HepG2 (cell line): ENCODE data around the gene GCDH. TPM values are rescaled to one million over a fixed set of nuclear protein-coding genes. Genes with fewer than 3 reads are reported as not detected.
A peak's percentile ranks its signal among the peaks of the same experiment; 100 is the strongest.

Experiments
- CTCF ChIP-seq: sonication (generic); formaldehyde crosslinking; IDR thresholded peaks from 2 replicates; pipeline ENCODE4 v1.5.0; 2020; ENCODE audit warnings: mild to moderate bottlenecking, missing genetic modification reagents, moderate library complexity
- GZF1 ChIP-seq: sonication (generic); formaldehyde crosslinking; IDR thresholded peaks from 2 replicates; pipeline ENCODE4 v1.5.1; 2020; ENCODE audit warnings: mild to moderate bottlenecking, missing genetic modification reagents
- HDAC2 ChIP-seq: sonication (generic); formaldehyde crosslinking; IDR thresholded peaks from 2 replicates; pipeline ENCODE4 v1.4.0; 2020; ENCODE audit warnings: missing genetic modification reagents
- HMGA1 ChIP-seq: sonication (generic); formaldehyde crosslinking; conservative IDR thresholded peaks from 2 replicates; pipeline ENCODE4 v1.4.0; 2020; ENCODE audit warnings: missing genetic modification reagents
- KDM2A ChIP-seq: sonication (generic); formaldehyde crosslinking; IDR thresholded peaks from 2 replicates; pipeline ENCODE4 v1.4.0; 2020; ENCODE audit warnings: low read depth, missing genetic modification reagents, borderline replicate concordance
- KLF16 ChIP-seq, 2 experiments: sonication (generic) in 1 of 2; formaldehyde crosslinking in 1 of 2; IDR thresholded peaks; 2 replicates each; pipeline versions ENCODE4 v1.6.1 to v1.8.0; 2016 to 2023; ENCODE audit warnings: missing genetic modification reagents in 2 of 2, missing compliant biosample characterization in 1 of 2
- MAX ChIP-seq: IDR thresholded peaks from 2 replicates; pipeline ENCODE4 v1.6.1; 2012; ENCODE audit warnings: inconsistent platforms
- MXD4 ChIP-seq: IDR thresholded peaks from 2 replicates; pipeline ENCODE4 v1.6.1; 2016; ENCODE audit warnings: mild to moderate bottlenecking, missing biosample characterization, missing genetic modification reagents
- MXI1 ChIP-seq: IDR thresholded peaks from 3 replicates; pipeline ENCODE4 v1.6.1; 2012; ENCODE audit warnings: low read depth, low read length, inconsistent platforms, borderline replicate concordance
- NFIC ChIP-seq: IDR thresholded peaks from 2 replicates; pipeline ENCODE4 v1.6.1; 2012; ENCODE audit warnings: mild to moderate bottlenecking, low read length, inconsistent platforms
- PBX2 ChIP-seq: IDR thresholded peaks from 2 replicates; pipeline ENCODE4 v1.6.1; 2016; ENCODE audit warnings: control low read depth
- POGZ ChIP-seq: sonication (generic); formaldehyde crosslinking; IDR thresholded peaks from 2 replicates; pipeline ENCODE4 v1.4.0; 2020; ENCODE audit warnings: mild to moderate bottlenecking, missing genetic modification reagents
- SALL1 ChIP-seq: sonication (generic); formaldehyde crosslinking; IDR thresholded peaks from 2 replicates; pipeline ENCODE4 v1.8.0; 2022; ENCODE audit warnings: mild to moderate bottlenecking, missing genetic modification reagents
- SIN3A ChIP-seq: IDR thresholded peaks from 2 replicates; pipeline ENCODE4 v1.6.1; 2011; ENCODE audit warnings: low read depth, mild to moderate bottlenecking, control low read depth, low read length, borderline replicate concordance
- SMAD1 ChIP-seq: sonication (generic); formaldehyde crosslinking; IDR thresholded peaks from 2 replicates; pipeline ENCODE4 v1.4.0; 2020; ENCODE audit warnings: missing genetic modification reagents, low read depth, mild to moderate bottlenecking, borderline replicate concordance
- ZFY ChIP-seq: sonication (generic); formaldehyde crosslinking; IDR thresholded peaks from 2 replicates; pipeline ENCODE4 v1.4.0; 2020; ENCODE audit warnings: missing genetic modification reagents
- ZNF121 ChIP-seq: sonication (generic); formaldehyde crosslinking; IDR thresholded peaks from 2 replicates; pipeline ENCODE4 v1.5.0; 2020; ENCODE audit warnings: mild to moderate bottlenecking, missing genetic modification reagents
- ZNF557 ChIP-seq: sonication (generic); formaldehyde crosslinking; IDR thresholded peaks from 2 replicates; pipeline ENCODE4 v1.4.0; 2020; ENCODE audit warnings: missing genetic modification reagents
- ZNF609 ChIP-seq: sonication (generic); formaldehyde crosslinking; IDR thresholded peaks from 2 replicates; pipeline ENCODE4 v1.4.0; 2020; ENCODE audit warnings: mild to moderate bottlenecking, missing genetic modification reagents, borderline replicate concordance
- ZNF749 ChIP-seq: sonication (generic); formaldehyde crosslinking; IDR thresholded peaks from 2 replicates; pipeline ENCODE4 v1.8.0; 2022; ENCODE audit warnings: mild to moderate bottlenecking, missing genetic modification reagents, moderate library complexity, borderline replicate concordance
- polyA plus RNA-seq, 8 experiments: library from polyadenylated mRNA; depleted of rRNA in 3 of 8; stranded (reverse) in 7 of 8; unstranded in 1 of 8; fragments of >200 nt; fragmentation: Illumina TruSeq in 4 of 8; extraction: Trizol in 4 of 8; gene quantifications; 2 replicates each; pipeline versions ENCODE4 v1.2.1 to v1.2.3, GENCODE V29; 2011 to 2016; ENCODE audit warnings: low read depth in 4 of 8, missing spikeins in 1 of 8, mixed read lengths in 1 of 8; ENCODE audit not compliant: insufficient read depth in 1 of 8
- total RNA-seq, 5 experiments: library from RNA; depleted of rRNA; stranded (reverse); fragments of >200 nt; fragmentation: Illumina TruSeq; extraction: Trizol; gene quantifications; 2 replicates each; pipeline ENCODE4 v1.2.3, GENCODE V29; 2016; ENCODE audit warnings: low read depth in 1 of 5

GCDH gene
- total and polyA plus RNA-seq, 2 of the 13 experiments (the other 11 are each of a cell fraction or from before 2014, with no cell fraction given): 15.1 to 38.0 TPM

GRCh38 chr19:12864721-12865715 is 25.9 kb upstream of the GCDH start (continued):
- TF ChIP-seq ZNF609 (CRISPR knock-in tag): peak; percentile 41; the same call in 1 of the 2 replicates
- no peak for TF ChIP-seq POGZ (CRISPR knock-in tag)
- peak; percentile 49; the same call in 1 of the 2 replicates for TF ChIP-seq ZFY (CRISPR knock-in tag)
- TF ChIP-seq SMAD1 (CRISPR knock-in tag): peak; percentile 78; the same call in 1 of the 2 replicates
- TF ChIP-seq GZF1 (CRISPR knock-in tag): no peak
- peak; percentile 74 for TF ChIP-seq CTCF (CRISPR knock-in tag)
- peak in 1 of 2 experiments; percentile 38; a peak in 1 of 4 replicates for TF ChIP-seq KLF16 (CRISPR knock-in tag; IDR thresholded peaks at IDR 0.05)
- TF ChIP-seq HMGA1 (CRISPR knock-in tag): no peak
- TF ChIP-seq PBX2 (CRISPR knock-in tag): no peak
- peak; percentile 65; the same call in 1 of the 2 replicates for TF ChIP-seq SALL1
- TF ChIP-seq SIN3A: no peak
- peak; percentile 74 for TF ChIP-seq MAX
- 0 out of 2 replicates have a peak, but pooled peaks have one; percentile 40 for TF ChIP-seq ZNF121
- no peak for TF ChIP-seq ZNF557 (CRISPR knock-in tag)
- no peak for TF ChIP-seq ZNF749
- no peak for TF ChIP-seq NFIC
- no peak for TF ChIP-seq MXD4 (CRISPR knock-in tag)
- TF ChIP-seq HDAC2: peak; percentile 74; the same call in 1 of the 2 replicates
- peak; percentile 43; the same call in 1 of the 3 replicates for TF ChIP-seq MXI1
- TF ChIP-seq KDM2A (CRISPR knock-in tag): peak; percentile 50; the same call in 1 of the 2 replicates
